IMR-90 (cell line): ENCODE measurements around the gene RFX4. TPM values are rescaled to one million over a fixed set of nuclear protein-coding genes. Genes with fewer than 3 reads are reported as not detected.

Experiments used
- ATAC-seq: fragments of 200-7000 bp; cut with Tn5 transposase; 2 replicates; pipeline ENCODE4 v1.9.1; 2020; ENCODE audit warnings: low read depth, mild to moderate bottlenecking, moderate library complexity
- BruUV-seq: library from RNA; stranded (reverse); fragments of 400-500 nt; replicated peaks from 2 replicates; lab custom pipeline; 2021; lab: Mats Ljungman, UMichigan
- CTCF ChIA-PET: fragments of 300-600 bp; formaldehyde crosslinking; extraction: SDS; loops from one replicate; lab custom pipeline; 2021; ENCODE audit warnings: antibody characterized with exemption; lab: Yijun Ruan, JAX
- POLR2A ChIA-PET: fragments of 300-600 bp; sonication (Branson Sonifier 250); formaldehyde crosslinking; loops from one replicate; lab custom pipeline; 2022; ENCODE audit warnings: antibody characterized with exemption; ENCODE audit not compliant: unreplicated experiment; lab: Charles Lee
- DNase-seq: peaks from one replicate; pipeline ENCODE4 v3.0.0; 2013
- H2AFZ ChIP-seq: replicated peaks from 2 replicates; pipeline ENCODE3; 2013; ENCODE audit warnings: low read length, mild to moderate bottlenecking; ENCODE audit not compliant: poor library complexity
- H2AK5ac ChIP-seq: 2 replicates; pipeline ENCODE4 v1.6.1; 2013; ENCODE audit warnings: low read depth, low read length, inconsistent platforms
- H2AK9ac ChIP-seq: replicated peaks from 2 replicates; pipeline ENCODE3; 2013; ENCODE audit warnings: mild to moderate bottlenecking, low read depth, low read length, moderate library complexity; ENCODE audit not compliant: poor library complexity
- H2BK120ac ChIP-seq: 2 replicates; pipeline ENCODE4 v1.6.1; 2013; ENCODE audit warnings: low read depth, low read length, inconsistent platforms
- H2BK15ac ChIP-seq: 3 replicates; pipeline ENCODE4 v1.6.1; 2013; ENCODE audit warnings: low read depth, low read length, inconsistent platforms
- H2BK20ac ChIP-seq: 2 replicates; pipeline ENCODE4 v1.6.1; 2013; ENCODE audit warnings: low read depth, mild to moderate bottlenecking, inconsistent platforms, low read length, moderate library complexity
- H2BK5ac ChIP-seq: 2 replicates; pipeline ENCODE4 v1.6.1; 2013; ENCODE audit warnings: mild to moderate bottlenecking, low read depth, low read length, inconsistent platforms; ENCODE audit not compliant: poor library complexity, severe bottlenecking
- H3K14ac ChIP-seq: replicated peaks from 2 replicates; pipeline ENCODE4 v1.6.1; 2013; ENCODE audit warnings: low read depth, low read length, inconsistent platforms
- H3K18ac ChIP-seq: 2 replicates; pipeline ENCODE4 v1.6.1; 2013; ENCODE audit warnings: low read depth, low read length, control low read depth
- H3K23ac ChIP-seq: 2 replicates; pipeline ENCODE4 v1.6.1; 2013; ENCODE audit warnings: low read depth, low read length, inconsistent platforms
- H3K27ac ChIP-seq: 2 replicates; pipeline ENCODE4 v1.5.1; 2013; ENCODE audit warnings: mild to moderate bottlenecking, control low read depth, low read length; ENCODE audit not compliant: insufficient read depth
- H3K27me3 ChIP-seq: 2 replicates; pipeline ENCODE4 v1.6.1; 2013; ENCODE audit warnings: low read length; ENCODE audit not compliant: control insufficient read depth, insufficient read depth
- H3K36me3 ChIP-seq: 2 replicates; pipeline ENCODE4 v1.6.1; 2013; ENCODE audit warnings: low read length, mixed read lengths; ENCODE audit not compliant: control insufficient read depth, insufficient read depth
- H3K4ac ChIP-seq: 2 replicates; pipeline ENCODE4 v1.6.1; 2013; ENCODE audit warnings: low read depth, low read length, inconsistent platforms
- H3K4me1 ChIP-seq: 2 replicates; pipeline ENCODE4 v1.6.1; 2013; ENCODE audit warnings: low read length, mixed read lengths; ENCODE audit not compliant: control insufficient read depth, insufficient read depth
- H3K4me2 ChIP-seq: 2 replicates; pipeline ENCODE4 v1.6.1; 2013; ENCODE audit warnings: low read depth, mild to moderate bottlenecking, control low read depth, low read length, moderate library complexity
- H3K4me3 ChIP-seq: 2 replicates; pipeline ENCODE4 v1.5.1; 2013; ENCODE audit warnings: low read depth, mild to moderate bottlenecking, control low read depth, low read length, moderate library complexity; ENCODE audit not compliant: insufficient read depth
- H3K56ac ChIP-seq: 2 replicates; pipeline ENCODE4 v1.6.1; 2013; ENCODE audit warnings: low read length, inconsistent platforms; ENCODE audit not compliant: insufficient read depth; ENCODE audit errors: extremely low read depth
- H3K79me1 ChIP-seq, 2 experiments: 2 replicates each; pipeline ENCODE4 v1.6.1; 2013; ENCODE audit warnings: low read length in 2 of 2, inconsistent platforms in 1 of 2, low read depth in 1 of 2
- H3K9ac ChIP-seq: 2 replicates; pipeline ENCODE4 v1.6.1; 2013; ENCODE audit warnings: low read depth, low read length, control low read depth
- H3K9me1 ChIP-seq: 2 replicates; pipeline ENCODE4 v1.6.1; 2013; ENCODE audit warnings: low read length, inconsistent platforms; ENCODE audit not compliant: insufficient read depth
- H3K9me3 ChIP-seq: 2 replicates; pipeline ENCODE4 v1.6.1; 2013; ENCODE audit warnings: low read length; ENCODE audit not compliant: control insufficient read depth, insufficient read depth
- H4K20me1 ChIP-seq: 2 replicates; pipeline ENCODE4 v1.6.1; 2013; ENCODE audit warnings: low read length, inconsistent platforms; ENCODE audit not compliant: insufficient read depth
- H4K5ac ChIP-seq: 2 replicates; pipeline ENCODE4 v1.6.1; 2013; ENCODE audit warnings: mild to moderate bottlenecking, low read depth, low read length, control low read depth
- H4K8ac ChIP-seq, 2 experiments: 2 replicates each; pipeline ENCODE4 v1.6.1; 2013; ENCODE audit warnings: low read depth in 2 of 2, low read length in 2 of 2, control low read depth in 1 of 2, inconsistent platforms in 1 of 2
- H4K91ac ChIP-seq: 2 replicates; pipeline ENCODE4 v1.6.1; 2013; ENCODE audit warnings: low read depth, low read length, inconsistent platforms; ENCODE audit not compliant: insufficient read depth
- CEBPB ChIP-seq: IDR thresholded peaks from 2 replicates; pipeline ENCODE4 v1.6.1; 2012; ENCODE audit warnings: low read depth, low read length, improper control_type of control experiment
- ELK1 ChIP-seq: fragments of 150-350 bp; IDR thresholded peaks from 2 replicates; pipeline ENCODE4 v1.6.1; 2016; ENCODE audit warnings: low read depth, mild to moderate bottlenecking, low read length, moderate library complexity, borderline replicate concordance
- FOS ChIP-seq: fragments of 150-350 bp; IDR thresholded peaks from 2 replicates; pipeline ENCODE4 v1.6.1; 2016; ENCODE audit warnings: low read depth, low read length
- MAFK ChIP-seq: IDR thresholded peaks from 2 replicates; pipeline ENCODE4 v1.6.1; 2012; ENCODE audit warnings: low read depth, low read length, improper control_type of control experiment
- MAZ ChIP-seq: IDR thresholded peaks from 2 replicates; pipeline ENCODE4 v1.6.1; 2012; ENCODE audit warnings: low read depth, mild to moderate bottlenecking, low read length, improper control_type of control experiment, moderate library complexity, borderline replicate concordance
- MXI1 ChIP-seq: IDR thresholded peaks from 2 replicates; pipeline ENCODE4 v1.6.1; 2012; ENCODE audit warnings: low read depth, mild to moderate bottlenecking, low read length, moderate library complexity, borderline replicate concordance
- NFE2L2 ChIP-seq: fragments of 150-350 bp; IDR thresholded peaks from 2 replicates; pipeline ENCODE4 v1.6.1; 2016; ENCODE audit warnings: low read depth, mild to moderate bottlenecking, low read length
- POLR2A ChIP-seq: IDR thresholded peaks from 2 replicates; pipeline ENCODE4 v1.6.1; 2012; ENCODE audit warnings: mild to moderate bottlenecking, low read depth, low read length
- RAD21 ChIP-seq: IDR thresholded peaks from 2 replicates; pipeline ENCODE4 v1.6.1; 2012; ENCODE audit warnings: low read length, improper control_type of control experiment
- RCOR1 ChIP-seq: IDR thresholded peaks from 2 replicates; pipeline ENCODE4 v1.6.1; 2012; ENCODE audit warnings: mild to moderate bottlenecking, low read length, improper control_type of control experiment; ENCODE audit not compliant: insufficient replicate concordance
- RFX5 ChIP-seq: IDR thresholded peaks from 2 replicates; pipeline ENCODE4 v1.8.0; 2012; ENCODE audit warnings: low read depth, mild to moderate bottlenecking, low read length, moderate library complexity
- WGBS, 2 experiments: methylation state at CpG; one replicate each; pipeline versions ENCODE4 v1.1.5 to v1.1.7; 2013; ENCODE audit warnings: missing lambda C conversion rate in 2 of 2; ENCODE audit not compliant: insufficient read length in 1 of 2; ENCODE audit errors: extremely low coverage in 2 of 2; 5-methylcytosine and 5-hydroxymethylcytosine counted together
- dilution Hi-C: fragments of 300-500 bp; cut with HindIII; formaldehyde crosslinking; loops from one replicate; pipeline ENCODE4 v1.14.3; 2018; ENCODE audit warnings: low sequenced_read_pairs; ENCODE audit not compliant: unreplicated experiment
- in situ Hi-C: fragments of 300-500 bp; cut with MboI; formaldehyde crosslinking; loops from 3 replicates; pipeline ENCODE4 v1.14.3; 2019; ENCODE audit warnings: low sequenced_read_pairs, inconsistent platforms, mixed read lengths
- intact Hi-C: fragments of 100-400 bp; cut with micrococcal nuclease; formaldehyde crosslinking; loops from 2 replicates; pipeline ENCODE4 v1.10.0; 2022
- polyA plus RNA-seq, 3 experiments: library from polyadenylated mRNA; depleted of rRNA; stranded (reverse); fragments of >200 nt; gene quantifications; 2 replicates each; pipeline ENCODE4 v1.2.3, GENCODE V29; 2012; ENCODE audit warnings: low replicate concordance in 1 of 3
- total RNA-seq: library from RNA; depleted of rRNA; stranded (reverse); fragments of >200 nt; gene quantifications from 2 replicates; pipeline ENCODE4 v1.2.3, GENCODE V29; 2012
- TF ChIP-seq, protein P1 (sequence below): conservative IDR thresholded peaks from 2 replicates; pipeline ENCODE4 v1.5.1; 2012; ENCODE audit warnings: mild to moderate bottlenecking, low read depth, low read length, improper control_type of control experiment

The RFX4 gene
- total and polyA plus RNA-seq, 2 of the 4 experiments (the other 2 are of a cell fraction) = not detected

DNA sequence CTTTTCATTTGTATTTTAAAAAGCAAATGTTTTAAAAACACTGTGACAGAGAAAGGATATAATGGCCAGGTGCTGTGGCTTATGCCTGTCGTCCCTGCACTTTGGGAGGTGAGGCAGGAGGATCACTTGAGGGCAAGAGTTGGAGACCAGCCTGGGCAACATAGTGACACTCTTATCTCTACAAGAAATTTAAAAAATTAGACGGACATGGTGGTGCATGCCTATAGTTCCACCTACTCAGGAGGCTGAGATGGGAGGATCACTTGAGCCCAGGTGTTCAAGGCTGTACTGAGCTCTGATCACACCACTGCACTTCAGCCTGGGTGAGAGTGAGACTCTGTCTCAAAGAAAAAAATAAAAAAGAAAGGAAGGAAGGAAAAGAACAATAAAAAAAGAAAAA, 7.8 kb downstream of the RFX4 start:
- no peaks in the 10 kb centered on the region for H3K36me3 ChIP-seq
- H2BK15ac ChIP-seq = no peak overlapping the region
- H2AFZ ChIP-seq = no peak overlapping the region
- ATAC-seq (no peak), DNase-seq (no peak)
- no peak overlapping the region for H3K4me2 ChIP-seq
- H4K20me1 ChIP-seq = no peaks in the 10 kb centered on the region
- in situ Hi-C loops = no loop called here
- no peak overlapping the region for H3K14ac ChIP-seq
- no peak overlapping the region for H3K27ac ChIP-seq
- H2BK120ac ChIP-seq = no peak overlapping the region
- no peak overlapping the region for H4K91ac ChIP-seq
- H4K5ac ChIP-seq = no peak overlapping the region
- CTCF ChIA-PET = no interaction called here
- H3K79me1 ChIP-seq = no peaks in the 10 kb centered on the region
- H4K8ac ChIP-seq = no peak overlapping the region
- no CpG with 5 or more reads among the region's 2 CpGs for whole genome bisulfite sequencing, 2 experiments
- H2BK5ac ChIP-seq = no peak overlapping the region
- dilution Hi-C loops = no loop called here
- no peak overlapping the region for H3K56ac ChIP-seq
- H3K9me1 ChIP-seq = no peaks in the 10 kb centered on the region
- no peak overlapping the region for H3K4me3 ChIP-seq
- no peak overlapping the region for H3K23ac ChIP-seq
- no peak overlapping the region for H3K18ac ChIP-seq
- intact Hi-C loops = loop anchor here (10.0 kb wide), 1 partner anchor 334 kb away; no protein-coding TSS in a partner anchor
- H2AK5ac ChIP-seq = no peak overlapping the region
- no peak for TF ChIP-seq MAZ
- TF ChIP-seq NFE2L2 = no peak
- no peak for TF ChIP-seq RAD21
- TF ChIP-seq, protein P1, sequence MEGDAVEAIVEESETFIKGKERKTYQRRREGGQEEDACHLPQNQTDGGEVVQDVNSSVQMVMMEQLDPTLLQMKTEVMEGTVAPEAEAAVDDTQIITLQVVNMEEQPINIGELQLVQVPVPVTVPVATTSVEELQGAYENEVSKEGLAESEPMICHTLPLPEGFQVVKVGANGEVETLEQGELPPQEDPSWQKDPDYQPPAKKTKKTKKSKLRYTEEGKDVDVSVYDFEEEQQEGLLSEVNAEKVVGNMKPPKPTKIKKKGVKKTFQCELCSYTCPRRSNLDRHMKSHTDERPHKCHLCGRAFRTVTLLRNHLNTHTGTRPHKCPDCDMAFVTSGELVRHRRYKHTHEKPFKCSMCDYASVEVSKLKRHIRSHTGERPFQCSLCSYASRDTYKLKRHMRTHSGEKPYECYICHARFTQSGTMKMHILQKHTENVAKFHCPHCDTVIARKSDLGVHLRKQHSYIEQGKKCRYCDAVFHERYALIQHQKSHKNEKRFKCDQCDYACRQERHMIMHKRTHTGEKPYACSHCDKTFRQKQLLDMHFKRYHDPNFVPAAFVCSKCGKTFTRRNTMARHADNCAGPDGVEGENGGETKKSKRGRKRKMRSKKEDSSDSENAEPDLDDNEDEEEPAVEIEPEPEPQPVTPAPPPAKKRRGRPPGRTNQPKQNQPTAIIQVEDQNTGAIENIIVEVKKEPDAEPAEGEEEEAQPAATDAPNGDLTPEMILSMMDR = no peak
- no peak for TF ChIP-seq MXI1
- TF ChIP-seq POLR2A = no peak
- TF ChIP-seq ELK1 = no peak
- TF ChIP-seq CEBPB = no peak
- no peak for TF ChIP-seq RCOR1
- no peak for TF ChIP-seq FOS
- TF ChIP-seq RFX5 = no peak
- no peak for TF ChIP-seq MAFK
- no peak overlapping the region for H2AK9ac ChIP-seq
- no peaks in the 10 kb centered on the region for H3K9me3 ChIP-seq
- no peaks in the 10 kb centered on the region for H3K4me1 ChIP-seq
- BruUV-seq = no TSS peak
- H3K9ac ChIP-seq = no peak overlapping the region
- peaks cover 55% of the 10 kb centered on the region for H3K27me3 ChIP-seq
- POLR2A ChIA-PET = no interaction called here
- H2BK20ac ChIP-seq = no peak overlapping the region
- no peak overlapping the region for H3K4ac ChIP-seq
